H9 (cell line): ENCODE results near the gene C20orf144. TPM values are rescaled to one million over a fixed set of nuclear protein-coding genes. Genes with fewer than 3 reads are reported as not detected.

Experiments used
- DNase-seq: peaks from one replicate; pipeline ENCODE4 v3.0.0-alpha.2; 2017
- H2AFZ ChIP-seq: one replicate; pipeline ENCODE4 v1.6.1; 2013; ENCODE audit warnings: mild to moderate bottlenecking, low read length, control low read depth, moderate library complexity
- H2AK5ac ChIP-seq: 2 replicates; pipeline ENCODE4 v1.6.1; 2013; ENCODE audit warnings: low read length, control low read depth, mixed read lengths; ENCODE audit not compliant: insufficient read length
- H2BK120ac ChIP-seq: one replicate; pipeline ENCODE4 v1.6.1; 2013; ENCODE audit warnings: low read depth, mild to moderate bottlenecking, low read length, control low read depth, inconsistent platforms; ENCODE audit not compliant: poor library complexity, severe bottlenecking
- H2BK12ac ChIP-seq: 2 replicates; pipeline ENCODE4 v1.6.1; 2013; ENCODE audit warnings: low read length, control low read depth, mixed read lengths, low read depth; ENCODE audit not compliant: insufficient read length
- H2BK15ac ChIP-seq: 2 replicates; pipeline ENCODE4 v1.6.1; 2013; ENCODE audit warnings: low read depth, low read length, control low read depth
- H2BK20ac ChIP-seq: one replicate; pipeline ENCODE4 v1.6.1; 2013; ENCODE audit warnings: low read depth, mild to moderate bottlenecking, low read length, control low read depth, inconsistent platforms; ENCODE audit not compliant: poor library complexity, severe bottlenecking
- H2BK5ac ChIP-seq: 2 replicates; pipeline ENCODE4 v1.6.1; 2013; ENCODE audit warnings: low read length, control low read depth, mixed read lengths; ENCODE audit not compliant: insufficient read length
- H3K14ac ChIP-seq: 2 replicates; pipeline ENCODE4 v1.6.1; 2013; ENCODE audit warnings: low read length, control low read depth; ENCODE audit not compliant: insufficient read depth
- H3K18ac ChIP-seq: 2 replicates; pipeline ENCODE4 v1.6.1; 2013; ENCODE audit warnings: low read depth, mild to moderate bottlenecking, mixed read lengths, low read length, control low read depth; ENCODE audit not compliant: insufficient read length
- H3K23ac ChIP-seq: 2 replicates; pipeline ENCODE4 v1.6.1; 2013; ENCODE audit warnings: low read length, control low read depth, mixed read lengths, low read depth; ENCODE audit not compliant: insufficient read length
- H3K23me2 ChIP-seq: 2 replicates; pipeline ENCODE4 v1.6.1; 2013; ENCODE audit warnings: low read depth, mild to moderate bottlenecking, mixed read lengths, low read length, control low read depth; ENCODE audit not compliant: insufficient read length, poor library complexity, severe bottlenecking
- H3K27ac ChIP-seq: 2 replicates; pipeline ENCODE4 v1.5.1; 2013; ENCODE audit warnings: low read length, control low read depth, mixed read lengths, low read depth; ENCODE audit not compliant: insufficient read length
- H3K27me3 ChIP-seq: 2 replicates; pipeline ENCODE4 v1.6.1; 2013; ENCODE audit warnings: low read length, control low read depth, inconsistent platforms; ENCODE audit not compliant: insufficient read depth
- H3K4ac ChIP-seq: 2 replicates; pipeline ENCODE4 v1.6.1; 2013; ENCODE audit warnings: low read depth, mild to moderate bottlenecking, control low read depth, inconsistent platforms, low read length, moderate library complexity
- H3K4me1 ChIP-seq: 2 replicates; pipeline ENCODE4 v1.6.1; 2013; ENCODE audit warnings: low read length, control low read depth, inconsistent platforms; ENCODE audit not compliant: insufficient read depth
- H3K4me2 ChIP-seq: 2 replicates; pipeline ENCODE4 v1.6.1; 2013; ENCODE audit warnings: low read length, control low read depth, mixed read lengths; ENCODE audit not compliant: insufficient read length, insufficient read depth
- H3K56ac ChIP-seq: 2 replicates; pipeline ENCODE4 v1.6.1; 2013; ENCODE audit warnings: low read depth, mild to moderate bottlenecking, mixed read lengths, low read length, control low read depth; ENCODE audit not compliant: insufficient read length
- H3K79me1 ChIP-seq: 2 replicates; pipeline ENCODE4 v1.6.1; 2013; ENCODE audit warnings: low read depth, mild to moderate bottlenecking, moderate library complexity, low read length, control low read depth, inconsistent platforms; ENCODE audit not compliant: insufficient read depth, poor library complexity, severe bottlenecking
- H3K79me2 ChIP-seq: 2 replicates; pipeline ENCODE4 v1.6.1; 2013; ENCODE audit warnings: low read length, control low read depth, inconsistent platforms; ENCODE audit not compliant: insufficient read depth
- H3K9ac ChIP-seq: 2 replicates; pipeline ENCODE4 v1.6.1; 2013; ENCODE audit warnings: low read length, control low read depth, mixed read lengths; ENCODE audit not compliant: insufficient read length; ENCODE audit errors: extremely low read depth
- H3K9me3 ChIP-seq: one replicate; pipeline ENCODE4 v1.6.1; 2013; ENCODE audit warnings: low read depth, low read length, inconsistent platforms; ENCODE audit not compliant: control insufficient read depth
- H3T11ph ChIP-seq: one replicate; pipeline ENCODE4 v1.6.1; 2013; ENCODE audit warnings: mild to moderate bottlenecking, low read length, control low read depth, inconsistent platforms
- H4K20me1 ChIP-seq: one replicate; pipeline ENCODE4 v1.6.1; 2013; ENCODE audit not compliant: control insufficient read depth, insufficient read length, insufficient read depth
- H4K5ac ChIP-seq: 2 replicates; pipeline ENCODE4 v1.6.1; 2013; ENCODE audit warnings: low read depth, mild to moderate bottlenecking, mixed read lengths, low read length, control low read depth; ENCODE audit not compliant: insufficient read length
- H4K8ac ChIP-seq: replicated peaks from 2 replicates; pipeline ENCODE4 v1.6.1; 2013; ENCODE audit warnings: low read length, control low read depth, mixed read lengths, low read depth; ENCODE audit not compliant: insufficient read length
- H4K91ac ChIP-seq: 2 replicates; pipeline ENCODE4 v1.6.1; 2013; ENCODE audit warnings: low read depth, mild to moderate bottlenecking, moderate library complexity, mixed read lengths, low read length, control low read depth; ENCODE audit not compliant: insufficient read length
- H3K27ac Mint-ChIP-seq, 3 experiments: 2 replicates in 2 of 3; 3 replicates in 1 of 3; pipeline ENCODE4 v1.8.0; 2020 to 2021; ENCODE audit warnings: mixed read lengths in 3 of 3, mild to moderate bottlenecking in 1 of 3, moderate library complexity in 1 of 3
- H3K27me3 Mint-ChIP-seq: 2 replicates; pipeline ENCODE4 v1.8.0; 2021; ENCODE audit warnings: low read depth, mild to moderate bottlenecking, moderate library complexity, mixed read lengths
- H3K36me3 Mint-ChIP-seq, 3 experiments: 2 replicates in 2 of 3; 3 replicates in 1 of 3; pipeline ENCODE4 v1.8.0; 2020 to 2021; ENCODE audit warnings: low read depth in 3 of 3, mixed read lengths in 3 of 3; ENCODE audit not compliant: insufficient read depth in 1 of 3
- H3K4me1 Mint-ChIP-seq, 2 experiments: 2 replicates each; pipeline ENCODE4 v1.8.0; 2020; ENCODE audit warnings: mixed read lengths in 2 of 2
- H3K4me3 Mint-ChIP-seq, 2 experiments: 2 replicates in 1 of 2; 3 replicates in 1 of 2; pipeline ENCODE4 v1.8.0; 2020 to 2021; ENCODE audit warnings: mild to moderate bottlenecking in 2 of 2, mixed read lengths in 2 of 2, moderate library complexity in 1 of 2
- H3K9me3 Mint-ChIP-seq, 2 experiments: 2 replicates in 1 of 2; 3 replicates in 1 of 2; pipeline ENCODE4 v1.8.0; 2020; ENCODE audit warnings: mild to moderate bottlenecking in 2 of 2, mixed read lengths in 2 of 2, moderate library complexity in 1 of 2
- CTCF ChIP-seq: fragments of 200-600 bp; sonication (generic); conservative IDR thresholded peaks from 3 replicates; pipeline ENCODE4 v1.8.0; 2021; ENCODE audit warnings: antibody characterized with exemption, mild to moderate bottlenecking
- WGBS: extraction: QIAGEN DNeasy Blood & Tissue Kit; methylation state at CpG from one replicate; pipeline ENCODE4 v1.1.7; 2013; ENCODE audit warnings: missing lambda C conversion rate, low lambda C conversion rate, mixed read lengths; ENCODE audit not compliant: insufficient read length; ENCODE audit errors: extremely low coverage; 5-methylcytosine and 5-hydroxymethylcytosine counted together
- total RNA-seq: library from RNA; stranded (reverse); gene quantifications from 2 replicates; pipeline ENCODE4 v1.2.1, GENCODE V29; 2021

The C20orf144 gene
- total RNA-seq, 1 experiment from 2014 or later = 0.26 TPM

- H3K4me1 ChIP-seq = no peaks in the 10 kb centered on the region; the same call in 1 of the 2 replicates
- H2BK120ac ChIP-seq = no peak overlapping the region
- no peak overlapping the region for H2AK5ac ChIP-seq
- no peaks in the 10 kb centered on the region for H4K20me1 ChIP-seq
- no peak overlapping the region for H3K14ac ChIP-seq
- no peak overlapping the region for H4K91ac ChIP-seq
- H3K9me3 Mint-ChIP-seq = no peaks in the 10 kb centered on the region; a peak in 1 of 5 replicates
- H3K27me3 ChIP-seq = no peaks in the 10 kb centered on the region
- H3K79me1 ChIP-seq = no peaks in the 10 kb centered on the region
- no peak overlapping the region for H3K4me3 Mint-ChIP-seq
- peak overlapping the region in 2 of 3 experiments; percentile 16 to 69; a peak in 2 of 7 replicates for H3K27ac Mint-ChIP-seq
- H3K4me2 ChIP-seq = no peak overlapping the region
- TF ChIP-seq CTCF = no peak
- H3K36me3 Mint-ChIP-seq = peaks cover 0 to 4% (median 0%) of the 10 kb centered on the region in 3 experiments; a peak in 1 of 7 replicates
- no peaks in the 10 kb centered on the region for H3K9me3 ChIP-seq
- H3K79me2 ChIP-seq = no peaks in the 10 kb centered on the region
- peaks cover 13 to 25% of the 10 kb centered on the region in 2 experiments for H3K4me1 Mint-ChIP-seq
- no peak overlapping the region for H3K9ac ChIP-seq
- H2BK12ac ChIP-seq = no peak overlapping the region
- DNase-seq = no peak
- no peak overlapping the region for H3K27ac ChIP-seq
- no peak overlapping the region for H4K8ac ChIP-seq
- H3K4ac ChIP-seq = no peak overlapping the region
- no peak overlapping the region for H2BK15ac ChIP-seq
- H2AFZ ChIP-seq = no peak overlapping the region
- H3T11ph ChIP-seq = no peak overlapping the region
- no peak overlapping the region for H4K5ac ChIP-seq
- no peak overlapping the region for H2BK5ac ChIP-seq
- no peaks in the 10 kb centered on the region for H3K23me2 ChIP-seq
- no peak overlapping the region for H3K56ac ChIP-seq
- no peaks in the 10 kb centered on the region for H3K27me3 Mint-ChIP-seq
- H2BK20ac ChIP-seq = no peak overlapping the region
- H3K18ac ChIP-seq = no peak overlapping the region
- WGBS = no CpG with 5 or more reads among the region's 1 CpG
- no peak overlapping the region for H3K23ac ChIP-seq
These were observed 49.3 kb downstream of the C20orf144 start for GRCh38 chr20:33711446-33711738.

Other genes with a start within 250 kb of the C20orf144 start
- gene SNTA1, start 218.6 kb upstream of the C20orf144 start, total RNA-seq = 9.9 and 10.2 TPM in 2 replicates
- 10.9 and 11.2 TPM in 2 replicates for gene CBFA2T2, start 172.2 kb upstream of the C20orf144 start, total RNA-seq
- 0.46 and 0.55 TPM in 2 replicates for gene ACTL10, start 4.6 kb downstream of the C20orf144 start, total RNA-seq
- gene NECAB3, start 12.1 kb downstream of the C20orf144 start, total RNA-seq = 51.5 and 57.7 TPM in 2 replicates
- 57.9 and 58.7 TPM in 2 replicates for gene E2F1, start 24.1 kb downstream of the C20orf144 start, total RNA-seq
- 4.5 and 5.7 TPM in 2 replicates for gene PXMP4, start 58.0 kb downstream of the C20orf144 start, total RNA-seq
- gene ZNF341, start 69.7 kb downstream of the C20orf144 start, total RNA-seq = 5.2 and 6.0 TPM in 2 replicates
- gene CHMP4B, start 149.0 kb downstream of the C20orf144 start, total RNA-seq = 94.9 and 97.9 TPM in 2 replicates